H9 (cell line): ENCODE measurements around the gene NFASC. TPM values are rescaled to one million over a fixed set of nuclear protein-coding genes. Genes with fewer than 3 reads are reported as not detected.

ENCODE experiments used
- DNase-seq: peaks from one replicate; pipeline ENCODE4 v3.0.0-alpha.2; 2017
- H2AFZ ChIP-seq: one replicate; pipeline ENCODE4 v1.6.1; 2013; ENCODE audit warnings: mild to moderate bottlenecking, low read length, control low read depth, moderate library complexity
- H2AK5ac ChIP-seq: 2 replicates; pipeline ENCODE4 v1.6.1; 2013; ENCODE audit warnings: low read length, control low read depth, mixed read lengths; ENCODE audit not compliant: insufficient read length
- H2BK120ac ChIP-seq: one replicate; pipeline ENCODE4 v1.6.1; 2013; ENCODE audit warnings: low read depth, mild to moderate bottlenecking, low read length, control low read depth, inconsistent platforms; ENCODE audit not compliant: poor library complexity, severe bottlenecking
- H2BK12ac ChIP-seq: 2 replicates; pipeline ENCODE4 v1.6.1; 2013; ENCODE audit warnings: low read length, control low read depth, mixed read lengths, low read depth; ENCODE audit not compliant: insufficient read length
- H2BK15ac ChIP-seq: 2 replicates; pipeline ENCODE4 v1.6.1; 2013; ENCODE audit warnings: low read depth, low read length, control low read depth
- H2BK20ac ChIP-seq: one replicate; pipeline ENCODE4 v1.6.1; 2013; ENCODE audit warnings: low read depth, mild to moderate bottlenecking, low read length, control low read depth, inconsistent platforms; ENCODE audit not compliant: poor library complexity, severe bottlenecking
- H2BK5ac ChIP-seq: 2 replicates; pipeline ENCODE4 v1.6.1; 2013; ENCODE audit warnings: low read length, control low read depth, mixed read lengths; ENCODE audit not compliant: insufficient read length
- H3K14ac ChIP-seq: 2 replicates; pipeline ENCODE4 v1.6.1; 2013; ENCODE audit warnings: low read length, control low read depth; ENCODE audit not compliant: insufficient read depth
- H3K18ac ChIP-seq: 2 replicates; pipeline ENCODE4 v1.6.1; 2013; ENCODE audit warnings: low read depth, mild to moderate bottlenecking, mixed read lengths, low read length, control low read depth; ENCODE audit not compliant: insufficient read length
- H3K23ac ChIP-seq: 2 replicates; pipeline ENCODE4 v1.6.1; 2013; ENCODE audit warnings: low read length, control low read depth, mixed read lengths, low read depth; ENCODE audit not compliant: insufficient read length
- H3K23me2 ChIP-seq: 2 replicates; pipeline ENCODE4 v1.6.1; 2013; ENCODE audit warnings: low read depth, mild to moderate bottlenecking, mixed read lengths, low read length, control low read depth; ENCODE audit not compliant: insufficient read length, poor library complexity, severe bottlenecking
- H3K27ac ChIP-seq: 2 replicates; pipeline ENCODE4 v1.5.1; 2013; ENCODE audit warnings: low read length, control low read depth, mixed read lengths, low read depth; ENCODE audit not compliant: insufficient read length
- H3K27me3 ChIP-seq: 2 replicates; pipeline ENCODE4 v1.6.1; 2013; ENCODE audit warnings: low read length, control low read depth, inconsistent platforms; ENCODE audit not compliant: insufficient read depth
- H3K4ac ChIP-seq: 2 replicates; pipeline ENCODE4 v1.6.1; 2013; ENCODE audit warnings: low read depth, mild to moderate bottlenecking, control low read depth, inconsistent platforms, low read length, moderate library complexity
- H3K4me1 ChIP-seq: 2 replicates; pipeline ENCODE4 v1.6.1; 2013; ENCODE audit warnings: low read length, control low read depth, inconsistent platforms; ENCODE audit not compliant: insufficient read depth
- H3K4me2 ChIP-seq: 2 replicates; pipeline ENCODE4 v1.6.1; 2013; ENCODE audit warnings: low read length, control low read depth, mixed read lengths; ENCODE audit not compliant: insufficient read length, insufficient read depth
- H3K56ac ChIP-seq: 2 replicates; pipeline ENCODE4 v1.6.1; 2013; ENCODE audit warnings: low read depth, mild to moderate bottlenecking, mixed read lengths, low read length, control low read depth; ENCODE audit not compliant: insufficient read length
- H3K79me1 ChIP-seq: 2 replicates; pipeline ENCODE4 v1.6.1; 2013; ENCODE audit warnings: low read depth, mild to moderate bottlenecking, moderate library complexity, low read length, control low read depth, inconsistent platforms; ENCODE audit not compliant: insufficient read depth, poor library complexity, severe bottlenecking
- H3K79me2 ChIP-seq: 2 replicates; pipeline ENCODE4 v1.6.1; 2013; ENCODE audit warnings: low read length, control low read depth, inconsistent platforms; ENCODE audit not compliant: insufficient read depth
- H3K9ac ChIP-seq: 2 replicates; pipeline ENCODE4 v1.6.1; 2013; ENCODE audit warnings: low read length, control low read depth, mixed read lengths; ENCODE audit not compliant: insufficient read length; ENCODE audit errors: extremely low read depth
- H3K9me3 ChIP-seq: one replicate; pipeline ENCODE4 v1.6.1; 2013; ENCODE audit warnings: low read depth, low read length, inconsistent platforms; ENCODE audit not compliant: control insufficient read depth
- H3T11ph ChIP-seq: one replicate; pipeline ENCODE4 v1.6.1; 2013; ENCODE audit warnings: mild to moderate bottlenecking, low read length, control low read depth, inconsistent platforms
- H4K20me1 ChIP-seq: one replicate; pipeline ENCODE4 v1.6.1; 2013; ENCODE audit not compliant: control insufficient read depth, insufficient read length, insufficient read depth
- H4K5ac ChIP-seq: 2 replicates; pipeline ENCODE4 v1.6.1; 2013; ENCODE audit warnings: low read depth, mild to moderate bottlenecking, mixed read lengths, low read length, control low read depth; ENCODE audit not compliant: insufficient read length
- H4K8ac ChIP-seq: replicated peaks from 2 replicates; pipeline ENCODE4 v1.6.1; 2013; ENCODE audit warnings: low read length, control low read depth, mixed read lengths, low read depth; ENCODE audit not compliant: insufficient read length
- H4K91ac ChIP-seq: 2 replicates; pipeline ENCODE4 v1.6.1; 2013; ENCODE audit warnings: low read depth, mild to moderate bottlenecking, moderate library complexity, mixed read lengths, low read length, control low read depth; ENCODE audit not compliant: insufficient read length
- H3K27ac Mint-ChIP-seq, 3 experiments: 2 replicates in 2 of 3; 3 replicates in 1 of 3; pipeline ENCODE4 v1.8.0; 2020 to 2021; ENCODE audit warnings: mixed read lengths in 3 of 3, mild to moderate bottlenecking in 1 of 3, moderate library complexity in 1 of 3
- H3K27me3 Mint-ChIP-seq: 2 replicates; pipeline ENCODE4 v1.8.0; 2021; ENCODE audit warnings: low read depth, mild to moderate bottlenecking, moderate library complexity, mixed read lengths
- H3K36me3 Mint-ChIP-seq, 3 experiments: 2 replicates in 2 of 3; 3 replicates in 1 of 3; pipeline ENCODE4 v1.8.0; 2020 to 2021; ENCODE audit warnings: low read depth in 3 of 3, mixed read lengths in 3 of 3; ENCODE audit not compliant: insufficient read depth in 1 of 3
- H3K4me1 Mint-ChIP-seq, 2 experiments: 2 replicates each; pipeline ENCODE4 v1.8.0; 2020; ENCODE audit warnings: mixed read lengths in 2 of 2
- H3K4me3 Mint-ChIP-seq, 2 experiments: 2 replicates in 1 of 2; 3 replicates in 1 of 2; pipeline ENCODE4 v1.8.0; 2020 to 2021; ENCODE audit warnings: mild to moderate bottlenecking in 2 of 2, mixed read lengths in 2 of 2, moderate library complexity in 1 of 2
- H3K9me3 Mint-ChIP-seq, 2 experiments: 2 replicates in 1 of 2; 3 replicates in 1 of 2; pipeline ENCODE4 v1.8.0; 2020; ENCODE audit warnings: mild to moderate bottlenecking in 2 of 2, mixed read lengths in 2 of 2, moderate library complexity in 1 of 2
- CTCF ChIP-seq: fragments of 200-600 bp; sonication (generic); conservative IDR thresholded peaks from 3 replicates; pipeline ENCODE4 v1.8.0; 2021; ENCODE audit warnings: antibody characterized with exemption, mild to moderate bottlenecking
- WGBS: extraction: QIAGEN DNeasy Blood & Tissue Kit; methylation state at CpG from one replicate; pipeline ENCODE4 v1.1.7; 2013; ENCODE audit warnings: missing lambda C conversion rate, low lambda C conversion rate, mixed read lengths; ENCODE audit not compliant: insufficient read length; ENCODE audit errors: extremely low coverage; 5-methylcytosine and 5-hydroxymethylcytosine counted together
- total RNA-seq: library from RNA; stranded (reverse); gene quantifications from 2 replicates; pipeline ENCODE4 v1.2.1, GENCODE V29; 2021

The NFASC gene
- total RNA-seq, 1 experiment from 2014 or later, result 5.0 TPM

GRCh38 chr1:204996981-204997380 is 126.3 kb downstream of the NFASC start:
- Mint-ChIP-seq H3K27me3 (peaks cover 35% of the 10 kb centered on the region), H3K27ac (no peak overlapping the region), H3K4me3 (no peak overlapping the region), H3K4me1 (peaks cover 9 to 12% of the 10 kb centered on the region in 2 experiments), H3K9me3 (no peaks in the 10 kb centered on the region), H3K36me3 (peaks cover 0 to 1% (median 0%) of the 10 kb centered on the region in 3 experiments; a peak in 2 of 7 replicates)
- Histone ChIP-seq H3T11ph (no peak overlapping the region), H2BK5ac (no peak overlapping the region), H3K4ac (no peak overlapping the region), H3K79me2 (no peaks in the 10 kb centered on the region), H2AK5ac (no peak overlapping the region), H3K23me2 (no peaks in the 10 kb centered on the region), H4K5ac (no peak overlapping the region), H3K56ac (no peak overlapping the region), H4K8ac (no peak overlapping the region), H2AFZ (no peak overlapping the region), H3K23ac (no peak overlapping the region), H3K4me1 (no peaks in the 10 kb centered on the region; the same call in 1 of the 2 replicates), H3K4me2 (no peak overlapping the region), H4K91ac (no peak overlapping the region), H4K20me1 (no peaks in the 10 kb centered on the region), H3K18ac (no peak overlapping the region), H2BK15ac (no peak overlapping the region), H3K9me3 (no peaks in the 10 kb centered on the region), H2BK120ac (no peak overlapping the region), H3K9ac (no peak overlapping the region), H3K79me1 (no peaks in the 10 kb centered on the region), H3K27ac (no peak overlapping the region), H3K27me3 (no peaks in the 10 kb centered on the region), H3K14ac (no peak overlapping the region; the same call in 1 of the 2 replicates), H2BK20ac (no peak overlapping the region), H2BK12ac (no peak overlapping the region)
- WGBS, result no CpG with 5 or more reads among the region's 22 CpGs
- no peak for DNase-seq
- no peak for TF ChIP-seq CTCF
